Fibroblast of peridontal ligament (primary cell): ENCODE results near the gene KIF26A.
A peak's percentile ranks its signal among the peaks of the same experiment; 100 is the strongest.

Experiments used
- DNase-seq: peaks from one replicate; pipeline ENCODE4 v3.0.0-alpha.2; 2010; ENCODE audit errors: extremely low read depth

Gene KIF26A

DNA sequence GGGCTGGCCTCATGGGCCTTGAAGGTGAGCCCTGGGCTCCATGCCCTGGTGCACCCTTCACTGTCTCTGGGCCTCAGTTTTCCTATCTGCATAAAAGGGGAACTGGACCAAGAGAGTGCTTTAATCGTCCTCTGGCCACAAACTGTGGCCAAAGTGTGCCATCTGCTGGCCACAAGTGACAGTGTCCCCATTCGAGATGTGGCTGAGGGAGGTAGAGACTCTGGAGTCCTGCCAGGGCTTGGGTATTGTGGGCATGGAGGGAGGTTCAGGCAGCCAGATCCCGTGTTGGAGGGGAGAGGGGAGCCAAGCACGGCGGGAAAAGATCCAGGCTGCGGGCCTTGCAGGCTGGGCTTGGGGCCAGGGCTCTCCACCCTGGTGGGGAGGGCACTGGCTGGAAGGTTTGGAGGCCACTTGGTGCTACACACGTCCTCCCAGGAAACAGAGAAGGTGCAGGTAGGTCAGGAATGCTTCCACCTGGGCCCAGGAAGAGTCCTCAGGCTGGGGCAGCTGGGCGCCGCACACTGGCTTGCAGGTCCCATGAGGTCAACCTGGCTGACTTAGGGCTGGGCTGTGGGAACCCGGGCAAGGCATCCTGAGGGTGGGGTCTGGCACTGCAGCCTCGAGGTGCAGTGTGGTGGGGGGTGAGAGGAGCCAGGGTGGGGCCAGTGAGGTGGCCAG is 7.3 kb upstream of the KIF26A start:
- no peak for DNase-seq

DNA sequence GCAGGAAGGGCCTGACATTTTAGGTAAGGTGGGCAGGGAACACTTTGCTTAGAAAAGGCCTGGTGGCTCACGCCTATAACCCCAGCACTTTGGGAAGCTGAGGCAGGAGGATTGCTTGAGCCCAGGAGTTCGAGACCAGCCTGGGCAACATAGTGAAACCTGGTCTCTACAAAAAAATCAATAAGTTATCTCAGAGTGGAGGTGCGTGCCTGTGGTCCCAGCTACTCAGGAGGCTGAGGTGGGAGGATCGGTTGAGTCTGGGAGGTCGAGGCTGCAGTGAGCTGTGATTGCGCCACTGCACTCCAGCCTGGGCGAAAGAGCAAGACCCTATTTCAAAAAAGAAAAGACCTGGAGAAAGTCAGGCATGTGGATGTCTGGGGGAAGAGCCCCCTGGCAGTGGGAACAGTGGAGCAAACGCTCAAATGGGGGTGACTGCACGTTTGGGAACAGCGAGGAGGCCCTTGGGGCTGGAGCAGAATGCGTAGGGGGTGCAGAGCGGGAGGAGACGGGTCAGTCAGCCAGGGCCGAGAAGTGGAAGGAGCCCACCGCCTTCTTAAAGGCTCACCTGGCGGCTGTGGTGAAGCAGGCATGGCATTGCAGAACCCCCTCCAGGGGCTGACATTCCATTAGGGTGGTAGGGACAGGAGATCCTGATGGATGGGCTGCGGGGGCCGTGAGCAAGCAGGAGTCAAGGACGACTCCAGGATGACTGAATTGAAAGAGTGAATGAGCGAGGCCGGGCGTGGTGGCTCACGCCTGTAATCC is 6.2 kb upstream of the KIF26A start:
- no peak for DNase-seq

DNA sequence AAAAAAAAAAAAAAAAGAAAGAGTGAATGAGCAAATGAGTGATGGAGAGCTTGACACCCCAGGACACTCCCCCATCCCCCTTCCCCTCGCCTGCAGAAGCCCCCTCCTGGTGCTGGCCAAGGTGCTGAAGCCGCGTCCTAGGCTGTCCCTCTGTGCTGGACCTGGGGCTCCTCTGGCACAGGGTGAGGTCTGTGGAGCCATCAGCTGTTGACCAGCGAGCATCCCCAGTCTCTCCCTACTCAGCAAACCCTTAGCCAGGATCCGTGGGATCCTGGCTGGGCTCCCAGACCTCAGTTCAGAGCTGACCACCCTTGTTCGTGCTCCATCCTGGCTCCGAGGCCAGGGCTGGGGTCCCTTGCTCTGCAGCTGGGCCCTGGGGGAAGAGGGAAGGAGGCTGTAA is 5.4 kb upstream of the KIF26A start:
- DNase-seq: no peak

DNA sequence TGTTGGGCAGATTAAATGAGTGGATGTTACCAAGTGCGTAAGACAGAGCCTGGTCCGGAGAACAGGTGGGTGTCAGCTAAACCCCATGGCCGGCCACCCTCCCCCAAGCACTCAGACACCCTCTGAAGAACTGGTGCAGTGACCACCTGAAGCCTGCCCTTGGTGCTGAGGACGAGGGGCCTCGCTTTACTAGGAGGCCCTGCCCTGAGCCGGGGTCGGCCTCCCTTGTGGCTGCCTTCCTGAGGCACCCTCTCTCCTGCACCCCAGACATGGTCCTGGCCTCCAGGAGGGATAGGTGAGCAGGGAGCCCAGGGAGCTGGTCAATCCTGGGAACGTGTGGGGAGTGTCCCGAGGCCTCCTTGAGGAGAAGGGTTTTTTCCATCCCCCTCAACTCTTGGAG is 4.9 kb upstream of the KIF26A start:
- no peak for DNase-seq

DNA sequence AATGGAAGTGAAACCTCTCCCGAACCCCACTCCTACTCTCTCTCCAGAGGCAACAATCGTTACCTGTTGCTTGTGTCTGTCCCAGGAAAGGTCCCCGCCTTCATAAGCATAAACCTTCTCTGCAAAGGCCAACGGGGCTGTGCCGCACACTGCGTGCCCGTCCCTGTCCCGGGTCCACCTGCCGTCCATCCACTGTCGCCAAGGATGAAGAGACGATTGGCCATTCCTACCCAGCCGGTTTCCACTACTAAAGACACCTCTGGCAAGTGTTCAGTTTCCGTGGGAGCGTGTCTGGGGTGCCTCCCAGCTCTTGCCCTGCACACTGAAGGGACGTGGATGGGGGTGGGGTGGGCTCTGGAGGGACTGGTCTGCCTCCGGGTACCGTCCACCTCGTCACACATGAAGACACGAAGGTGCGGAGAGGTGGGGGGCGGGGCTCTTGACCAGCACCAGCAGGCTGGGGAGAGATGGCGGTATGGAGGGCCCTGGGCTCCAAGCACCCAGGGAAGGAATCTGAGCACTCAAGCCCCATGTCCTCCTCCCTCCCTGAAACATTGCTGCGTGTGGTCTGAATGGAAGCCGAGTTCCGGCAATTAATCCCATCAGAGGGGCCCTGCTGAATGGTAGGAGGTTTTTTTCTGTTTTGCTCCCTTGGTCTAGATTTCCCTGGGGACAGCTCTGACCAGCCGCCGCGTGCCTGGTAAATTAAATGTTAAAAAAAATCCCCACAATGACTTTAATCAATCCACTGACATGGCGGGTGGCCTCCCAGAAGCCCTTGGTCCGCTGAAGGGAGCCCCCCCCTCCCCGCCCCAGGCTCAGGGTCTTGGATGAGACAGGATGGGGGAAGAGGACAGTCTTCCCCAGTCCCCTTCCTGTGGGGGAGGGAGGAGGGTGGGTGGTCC is 4.1 kb upstream of the KIF26A start:
- DNase-seq: no peak

DNA sequence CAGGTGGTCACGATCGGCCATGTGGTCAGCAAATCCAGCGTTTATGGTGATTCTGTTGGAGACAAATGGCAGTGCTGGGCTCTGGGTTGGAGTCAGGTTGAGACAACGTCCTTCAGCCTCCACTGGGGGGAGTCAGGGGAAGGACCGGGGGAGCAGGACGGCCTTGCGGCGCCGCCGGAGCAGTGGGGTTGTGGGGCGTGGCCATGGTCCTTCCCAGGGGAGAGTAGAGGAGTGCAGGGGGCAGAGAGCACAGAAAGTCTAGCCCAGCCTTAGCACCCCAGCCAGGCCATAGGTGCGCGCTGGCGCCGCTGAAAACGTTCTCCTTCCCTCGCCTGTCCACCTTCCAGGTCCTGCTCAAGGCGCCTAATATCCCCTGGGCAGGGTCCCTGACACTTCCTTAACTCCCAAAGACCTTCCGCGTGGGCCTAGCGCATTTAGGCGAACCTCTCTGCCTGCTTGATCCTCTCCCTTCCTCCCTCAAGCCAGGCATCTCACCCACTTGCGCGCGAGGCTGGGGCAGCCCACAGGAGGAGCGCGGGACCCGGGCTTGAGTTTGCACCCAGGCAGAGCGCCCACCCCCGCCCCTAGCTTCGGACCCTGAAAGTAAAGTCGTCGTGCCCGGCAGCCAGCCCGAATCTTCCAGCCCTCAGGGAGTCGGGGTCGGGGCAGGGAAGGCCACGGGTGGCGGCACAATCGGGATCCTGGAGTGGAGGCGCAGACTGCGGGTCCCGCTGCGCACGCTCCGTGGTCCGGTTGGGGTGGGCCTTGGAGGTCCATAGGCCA is 3.1 kb upstream of the KIF26A start:
- DNase-seq: no peak

DNA sequence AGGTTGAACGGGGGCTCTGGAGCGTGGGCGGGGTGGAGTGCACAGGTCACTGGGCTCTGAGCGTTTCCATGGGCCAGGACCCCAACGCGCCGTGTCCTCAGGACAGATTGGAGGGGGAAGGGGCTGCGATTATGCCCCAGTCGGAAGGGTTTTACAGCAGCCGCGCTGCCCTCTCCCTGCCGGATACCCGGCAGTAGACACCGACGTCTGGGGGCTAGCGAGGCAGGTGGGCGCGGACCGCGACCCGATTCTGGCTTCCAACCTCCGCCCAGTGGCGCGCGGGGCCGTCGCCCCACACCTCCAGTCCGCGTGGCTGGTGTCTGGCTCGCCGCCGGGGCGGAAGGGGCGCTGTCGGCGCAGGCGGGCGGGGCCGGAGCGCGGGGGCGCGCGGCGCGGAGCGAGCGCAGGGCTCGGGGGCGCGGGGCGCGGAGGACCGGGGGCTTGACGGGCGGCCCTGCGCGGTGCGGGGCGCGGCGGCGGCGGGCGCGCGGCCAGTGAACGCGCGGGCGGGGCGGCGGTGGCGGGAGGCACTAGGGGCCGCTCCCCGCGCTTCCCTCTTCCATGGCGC is 2.4 kb upstream of the KIF26A start:
- DNase-seq: no peak

DNA sequence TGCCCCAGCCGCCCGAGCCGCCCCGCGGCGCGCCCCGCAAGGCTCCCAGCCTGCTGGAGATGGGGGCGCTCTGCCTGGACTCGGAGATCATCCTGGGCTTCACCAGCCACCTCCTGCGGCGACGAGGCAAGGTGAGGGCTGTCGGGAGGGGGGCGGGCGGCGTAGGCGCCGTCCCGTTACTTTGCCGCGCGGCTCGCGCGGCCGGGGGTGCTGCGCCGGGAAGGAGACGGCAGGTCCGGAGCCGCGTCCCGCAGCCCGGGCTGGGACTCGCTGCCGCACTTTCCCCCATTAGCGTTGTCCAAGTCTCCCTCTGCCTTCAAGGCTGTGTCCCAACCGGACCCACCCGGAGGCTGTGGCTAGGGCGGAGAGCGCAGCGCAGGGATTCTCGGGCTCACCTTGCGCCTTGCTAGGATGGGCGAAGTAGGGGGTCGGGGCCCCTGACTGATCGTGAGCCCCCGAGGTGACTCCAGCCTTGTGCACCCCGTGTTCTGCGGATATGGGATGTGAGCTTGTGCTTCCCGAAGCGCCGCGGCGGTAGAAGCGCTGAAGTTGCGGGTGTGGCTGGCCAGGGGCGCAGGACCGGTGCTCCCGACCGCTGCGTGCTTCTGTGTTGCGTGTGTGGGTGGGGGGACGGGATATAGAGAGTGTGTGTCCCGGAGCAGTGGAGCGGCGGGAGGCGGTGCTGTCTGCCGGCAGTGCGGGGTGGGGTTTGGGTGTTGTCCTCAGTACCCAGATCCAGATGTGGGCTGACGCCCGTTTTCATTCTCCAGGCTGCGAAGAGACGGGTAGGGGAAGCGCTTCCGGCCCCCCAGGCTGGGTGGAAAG is 1.7 kb upstream of the KIF26A start:
- DNase-seq: no peak

DNA sequence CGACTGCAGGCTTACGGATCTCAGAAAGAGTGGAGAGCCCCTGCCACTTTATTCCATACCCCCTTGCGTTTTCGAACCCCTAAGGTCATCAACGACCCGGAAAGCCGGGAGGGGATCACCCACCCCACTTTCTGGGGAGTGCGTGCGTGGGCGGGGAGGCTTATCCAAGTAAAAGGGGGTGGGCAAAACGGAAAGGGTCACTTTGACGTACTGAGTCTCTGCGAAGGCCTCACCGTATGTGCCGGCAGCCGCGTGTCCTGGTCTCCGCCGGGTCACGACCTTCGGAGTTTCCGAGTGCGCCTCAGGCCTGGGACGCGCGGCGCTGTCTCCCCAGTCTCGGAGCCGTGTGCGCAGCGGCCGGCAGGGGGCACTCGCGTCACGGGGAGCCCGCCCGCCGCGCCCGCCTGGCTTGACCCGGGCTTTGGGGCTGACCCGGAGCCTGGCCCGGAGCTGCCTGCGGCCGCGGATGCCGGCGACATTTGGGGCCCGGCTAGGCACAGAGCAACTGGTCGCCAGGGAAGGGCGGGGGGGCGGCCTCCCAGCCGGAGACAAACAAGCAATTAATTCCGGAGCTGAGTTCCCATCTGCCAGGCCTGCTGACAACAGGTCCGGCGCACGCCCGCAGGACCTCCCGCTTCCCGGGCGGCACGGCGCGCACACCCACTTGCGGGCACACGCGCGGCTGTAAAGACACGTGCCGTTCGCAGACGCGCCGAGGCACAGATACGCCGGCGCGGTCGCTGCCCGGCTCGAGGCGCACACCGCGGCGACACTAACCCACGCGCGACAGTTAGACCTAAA is 890 bp upstream of the KIF26A start:
- peak; percentile 3 for DNase-seq

DNA sequence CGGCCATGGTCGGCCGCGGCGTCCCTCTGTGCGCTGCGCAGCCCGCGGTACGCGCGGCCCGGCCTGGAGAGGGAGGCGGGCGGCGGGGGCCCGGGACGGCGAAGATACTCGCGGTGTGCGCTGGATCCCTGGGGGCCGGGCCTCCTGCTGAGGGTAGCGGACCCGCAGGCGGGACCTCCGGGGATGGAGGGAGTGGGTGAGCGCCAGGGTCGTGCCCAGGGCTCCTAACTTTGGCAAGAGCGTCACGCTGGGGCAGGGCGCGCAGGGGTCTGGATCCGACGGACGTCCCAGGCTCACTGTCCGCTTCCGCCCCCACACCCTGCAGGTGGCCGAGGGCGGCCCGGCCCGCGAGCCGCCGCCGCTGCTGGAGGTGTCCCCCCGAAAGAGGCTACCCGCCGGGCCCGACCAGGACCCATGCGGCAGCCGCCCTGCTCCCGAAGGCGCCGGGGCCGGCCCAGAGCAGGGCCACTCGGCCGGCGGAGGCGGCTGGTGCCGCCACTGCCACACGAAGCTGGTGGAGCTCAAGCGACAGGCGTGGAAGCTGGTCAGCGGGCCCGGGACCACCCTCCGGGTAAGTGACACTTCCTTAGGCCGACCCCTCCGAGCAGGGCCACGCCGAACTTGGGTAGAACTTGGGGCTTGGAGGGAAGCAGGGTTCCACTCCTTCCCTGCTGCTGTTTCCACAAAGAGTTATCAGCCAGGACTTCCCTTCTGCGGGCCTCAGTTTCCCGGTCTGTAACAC is 502 bp downstream of the KIF26A start:
- no peak for DNase-seq

DNA sequence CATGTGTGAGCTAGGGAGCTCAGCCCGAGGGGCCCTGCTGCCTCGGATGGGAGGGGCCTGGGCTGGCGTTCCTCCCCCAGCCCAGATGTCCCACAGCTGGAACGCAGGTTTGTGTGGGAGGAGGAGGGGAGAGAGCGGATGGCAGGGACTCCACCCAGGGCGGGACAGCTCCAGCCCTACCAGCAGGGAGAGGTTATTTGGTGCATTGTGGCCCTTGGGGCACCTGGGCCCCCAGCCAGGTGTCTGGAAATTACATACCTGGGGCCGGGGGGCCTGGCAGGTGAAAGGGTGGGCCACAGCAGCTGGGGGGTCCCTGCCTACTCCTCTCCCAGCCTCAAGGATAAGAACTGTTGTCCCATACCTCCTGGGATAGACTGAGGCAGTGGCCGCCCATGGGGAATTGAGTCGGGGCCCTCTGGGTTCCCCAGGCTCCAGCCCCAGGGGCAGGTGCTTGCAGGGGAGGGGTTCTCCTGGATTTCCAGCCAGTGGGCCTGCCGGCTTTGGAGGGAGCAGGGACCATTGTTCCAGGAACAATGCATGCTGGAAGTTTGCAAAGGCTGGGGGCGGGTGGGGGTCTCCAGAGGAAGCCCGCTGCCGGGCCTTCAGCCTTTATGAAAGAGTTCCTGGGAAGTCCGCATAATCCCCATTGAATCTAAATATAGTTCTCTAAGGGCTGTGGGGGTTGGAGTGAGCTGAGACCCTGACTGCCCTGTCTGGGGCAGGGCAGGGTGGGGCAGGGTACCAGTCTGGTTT is 1.2 kb downstream of the KIF26A start:
- no peak for DNase-seq

DNA sequence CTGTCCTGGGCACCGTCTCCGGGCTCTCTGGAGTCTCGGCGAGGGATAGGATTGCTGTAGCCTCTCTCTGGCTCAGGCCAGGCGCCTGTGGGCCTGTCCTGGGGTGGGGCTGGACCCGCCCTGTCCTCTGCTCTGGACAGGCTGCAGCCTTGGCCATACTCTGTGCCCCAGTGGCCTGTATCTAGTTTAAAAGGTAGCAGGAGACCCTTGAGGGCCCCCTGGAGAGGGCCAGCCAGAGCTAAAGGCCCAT is 1.8 kb downstream of the KIF26A start:
- DNase-seq: no peak

DNA sequence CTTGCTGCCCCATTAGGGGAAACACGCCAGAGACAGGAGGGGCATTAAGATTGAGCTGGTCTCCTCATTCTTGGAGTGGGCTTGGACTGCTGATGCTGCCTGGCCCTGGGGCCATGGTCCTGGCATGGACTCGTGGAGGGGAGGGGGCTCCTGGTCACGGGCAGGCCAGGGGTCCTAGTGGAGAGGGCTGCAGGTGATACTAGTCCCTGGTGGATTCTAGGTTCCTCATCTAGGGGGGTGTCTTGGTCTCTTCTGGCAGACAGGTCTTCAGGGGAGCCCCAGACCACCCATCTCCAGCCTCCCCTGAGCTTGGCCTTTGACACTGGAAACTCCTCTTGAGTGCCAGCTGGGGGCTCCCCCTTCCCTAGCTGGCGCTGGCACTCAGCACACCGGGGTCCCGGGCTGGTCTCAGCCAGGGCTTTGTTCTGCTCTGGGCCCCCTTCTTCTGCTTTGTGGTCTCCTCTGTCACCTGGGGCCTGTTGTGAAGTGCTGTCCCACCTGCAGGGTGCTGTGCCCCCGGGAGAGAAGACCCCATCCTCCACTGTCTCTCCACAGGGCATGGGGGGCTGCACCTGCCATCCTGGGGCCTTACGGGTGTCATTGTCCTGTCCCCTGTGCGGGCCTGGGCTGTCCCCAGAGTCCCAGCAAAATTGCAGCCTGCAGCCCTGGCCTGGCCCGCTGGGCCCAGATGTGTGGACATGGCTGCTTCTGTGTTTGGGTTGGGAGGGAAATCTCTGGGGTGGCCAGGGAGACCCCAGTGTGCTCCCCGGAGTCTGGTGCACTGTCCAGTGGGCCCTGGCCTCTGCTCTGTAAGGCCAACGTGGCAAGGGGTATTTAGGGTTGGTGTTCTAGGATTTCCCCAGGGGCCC is 2.3 kb downstream of the KIF26A start:
- no peak for DNase-seq

DNA sequence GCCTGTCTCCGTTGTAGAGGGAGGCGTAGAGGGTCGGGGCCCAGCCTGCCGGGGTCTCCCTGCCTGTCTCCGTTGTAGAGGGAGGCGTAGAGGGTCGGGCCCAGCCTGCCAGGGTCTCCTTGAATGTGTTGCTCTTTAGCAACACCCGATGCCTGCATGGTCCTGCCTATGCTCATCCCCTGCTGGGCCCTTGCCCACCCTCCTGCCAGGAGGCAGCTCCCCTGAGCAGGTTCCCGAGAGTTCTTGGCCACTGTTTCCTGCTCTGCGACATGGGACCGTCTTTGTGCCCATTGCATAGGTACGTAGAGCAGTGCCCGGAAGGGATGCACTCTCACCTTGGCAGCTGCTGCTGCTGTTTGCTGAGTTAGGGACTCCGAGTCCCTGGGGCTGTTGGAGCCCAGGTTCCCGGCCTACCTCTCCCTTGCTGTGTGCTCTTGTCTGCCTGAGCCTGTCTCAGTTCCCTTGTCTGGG is 3.3 kb downstream of the KIF26A start:
- DNase-seq: no peak

DNA sequence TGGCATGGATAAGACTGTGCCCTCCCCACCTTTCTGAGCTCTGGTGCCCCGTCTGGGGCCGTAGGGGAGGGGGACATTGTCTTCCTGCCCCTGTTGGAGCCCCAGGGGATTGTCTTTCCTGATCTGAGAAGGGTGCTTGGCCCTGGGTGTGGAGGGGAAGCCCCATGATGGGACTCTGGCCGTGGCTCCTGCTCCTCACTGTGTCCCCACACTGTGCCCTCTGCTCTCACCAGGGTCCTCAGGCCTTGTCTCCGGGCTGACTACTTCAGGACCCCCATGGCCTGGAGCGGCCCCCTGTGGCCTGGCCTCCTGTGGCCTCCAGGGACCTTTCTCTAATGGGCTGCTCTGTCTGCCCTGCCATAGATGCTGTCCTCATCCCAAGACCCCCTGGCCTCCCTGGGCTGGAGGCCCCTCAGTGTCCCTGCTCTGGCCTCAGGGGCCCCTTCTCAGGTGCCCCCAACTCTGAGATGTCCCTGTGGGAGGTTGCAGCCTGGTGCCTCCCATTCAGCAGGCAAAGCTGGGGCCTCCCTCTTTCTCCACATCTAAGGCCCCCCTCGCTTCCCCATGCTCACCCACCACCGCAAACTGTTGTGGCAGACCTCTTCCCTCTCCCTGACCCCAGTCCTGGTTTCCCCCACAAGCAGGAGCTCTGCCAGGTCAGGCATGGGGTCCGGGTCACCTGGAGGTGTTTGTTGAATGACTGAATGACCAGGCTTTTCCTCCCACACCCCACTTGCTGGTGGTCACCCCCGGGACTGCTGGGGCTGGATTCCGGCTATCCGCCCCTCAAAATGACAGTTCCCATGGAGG is 4.0 kb downstream of the KIF26A start:
- DNase-seq: no peak

DNA sequence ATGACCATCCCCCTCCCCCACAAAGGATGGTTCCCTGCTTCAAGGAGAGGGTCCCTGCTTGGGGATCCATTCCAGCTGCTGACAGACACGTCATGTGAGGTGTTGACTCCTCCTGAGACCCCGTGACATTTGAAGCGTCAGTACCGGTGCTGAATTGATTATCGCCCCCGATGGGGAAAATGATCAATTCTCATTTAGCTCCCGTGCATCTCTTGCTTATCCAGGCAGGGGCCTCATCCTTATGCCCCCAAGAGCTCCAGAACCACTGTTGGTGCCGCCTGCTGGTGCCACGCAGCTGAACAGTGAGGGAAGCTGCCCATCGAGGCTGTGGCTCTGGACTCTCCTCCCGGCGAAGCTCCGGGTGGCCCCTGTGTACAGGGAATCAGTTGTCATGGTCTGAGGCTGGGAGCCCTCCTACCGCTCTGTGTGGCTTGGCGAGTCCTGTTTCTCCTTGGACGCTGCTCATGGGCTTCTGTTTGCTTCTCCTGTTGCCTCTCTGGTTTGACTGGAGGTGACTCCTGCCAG is 4.6 kb downstream of the KIF26A start:
- no peak for DNase-seq
